ENCODE measurements around the gene PRSS16. TPM values are rescaled to one million over a fixed set of nuclear protein-coding genes. Genes with fewer than 3 reads are reported as not detected.

Gene PRSS16
- total RNA-seq, 1 donor from 2014 or later: 10.5 TPM

- Mint-ChIP-seq H3K27me3 (peaks cover 64% of the 10 kb centered on the region), H3K9me3 (no peaks in the 10 kb centered on the region), H3K4me1 (ENCODE audit: unreplicated experiment) (no peaks in the 10 kb centered on the region), H3K4me3 (no peak overlapping the region), H3K36me3 (no peaks in the 10 kb centered on the region), H3K27ac (no peak overlapping the region)
- no peak for DNase-seq (ENCODE audit: extremely low spot score, unreplicated experiment)
- TF ChIP-seq, protein P1, sequence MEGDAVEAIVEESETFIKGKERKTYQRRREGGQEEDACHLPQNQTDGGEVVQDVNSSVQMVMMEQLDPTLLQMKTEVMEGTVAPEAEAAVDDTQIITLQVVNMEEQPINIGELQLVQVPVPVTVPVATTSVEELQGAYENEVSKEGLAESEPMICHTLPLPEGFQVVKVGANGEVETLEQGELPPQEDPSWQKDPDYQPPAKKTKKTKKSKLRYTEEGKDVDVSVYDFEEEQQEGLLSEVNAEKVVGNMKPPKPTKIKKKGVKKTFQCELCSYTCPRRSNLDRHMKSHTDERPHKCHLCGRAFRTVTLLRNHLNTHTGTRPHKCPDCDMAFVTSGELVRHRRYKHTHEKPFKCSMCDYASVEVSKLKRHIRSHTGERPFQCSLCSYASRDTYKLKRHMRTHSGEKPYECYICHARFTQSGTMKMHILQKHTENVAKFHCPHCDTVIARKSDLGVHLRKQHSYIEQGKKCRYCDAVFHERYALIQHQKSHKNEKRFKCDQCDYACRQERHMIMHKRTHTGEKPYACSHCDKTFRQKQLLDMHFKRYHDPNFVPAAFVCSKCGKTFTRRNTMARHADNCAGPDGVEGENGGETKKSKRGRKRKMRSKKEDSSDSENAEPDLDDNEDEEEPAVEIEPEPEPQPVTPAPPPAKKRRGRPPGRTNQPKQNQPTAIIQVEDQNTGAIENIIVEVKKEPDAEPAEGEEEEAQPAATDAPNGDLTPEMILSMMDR (conservative IDR thresholded peaks at IDR 0.05): no peak
Measured at GRCh38 chr6:27273783-27274182, 26.3 kb downstream of the PRSS16 start.

DNA sequence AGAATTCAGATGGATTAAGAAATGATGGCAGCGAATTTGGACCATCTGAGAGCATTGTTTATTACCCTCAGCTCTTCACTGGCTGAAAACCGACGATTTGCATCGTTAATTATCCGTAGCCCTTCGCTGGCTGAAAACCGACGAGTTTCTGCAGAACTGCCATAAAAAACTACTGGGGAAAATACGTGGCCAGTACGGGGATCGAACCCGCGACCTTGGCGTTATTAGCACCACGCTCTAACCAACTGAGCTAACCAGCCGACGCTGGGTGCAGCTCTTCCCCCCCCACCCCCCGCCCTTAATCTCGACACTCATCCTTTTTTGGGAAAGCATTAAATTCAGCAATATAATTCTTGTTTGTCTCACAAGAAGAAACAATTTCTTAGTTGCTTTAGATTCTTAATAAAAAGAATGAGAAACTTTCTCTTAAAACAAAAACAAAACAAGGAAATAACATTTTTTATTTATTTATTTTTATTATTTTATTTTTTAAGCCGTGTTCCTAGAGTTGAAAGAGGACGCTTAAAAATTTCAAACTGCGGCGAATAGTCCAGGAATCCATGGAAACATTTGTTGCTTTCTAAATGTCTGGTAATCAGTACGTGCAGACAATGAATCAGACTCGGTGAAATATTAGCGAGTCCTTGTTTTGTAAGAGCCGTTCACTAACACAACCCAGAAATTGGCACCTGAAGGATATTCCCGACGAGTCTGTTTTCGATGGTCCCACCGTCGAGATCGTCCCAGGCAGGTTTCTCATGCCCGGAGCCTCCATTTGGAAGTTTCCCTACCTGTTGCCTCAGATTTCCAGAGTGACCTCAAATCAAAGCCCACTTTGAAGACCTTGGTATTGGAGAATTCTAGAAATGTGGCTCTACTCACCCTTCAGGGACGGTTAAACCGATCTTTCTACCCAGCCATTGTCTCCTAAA, 27.8 kb downstream of the PRSS16 start:
- no peaks in the 10 kb centered on the region for H3K36me3 Mint-ChIP-seq
- no peaks in the 10 kb centered on the region for H3K9me3 Mint-ChIP-seq
- DNase-seq (ENCODE audit: extremely low spot score, unreplicated experiment): no peak
- no peak overlapping the region for H3K27ac Mint-ChIP-seq
- H3K27me3 Mint-ChIP-seq: peaks cover 65% of the 10 kb centered on the region
- peak overlapping the region; percentile 54 for H3K4me3 Mint-ChIP-seq
- H3K4me1 Mint-ChIP-seq (ENCODE audit: unreplicated experiment): peaks cover 8% of the 10 kb centered on the region
- TF ChIP-seq, protein P1 (conservative IDR thresholded peaks at IDR 0.05): no peak

GRCh38 chr6:27279513-27280063, 32.1 kb downstream of the PRSS16 start:
- Mint-ChIP-seq H3K27me3 (peaks cover 69% of the 10 kb centered on the region), H3K27ac (peak overlapping the region; percentile 91), H3K36me3 (no peaks in the 10 kb centered on the region), H3K4me3 (peak overlapping the region; percentile 97), H3K4me1 (ENCODE audit: unreplicated experiment) (peaks cover 14% of the 10 kb centered on the region), H3K9me3 (no peaks in the 10 kb centered on the region)
- no peak for DNase-seq (ENCODE audit: extremely low spot score, unreplicated experiment)
- TF ChIP-seq, protein P1 (conservative IDR thresholded peaks at IDR 0.05): no peak

DNA sequence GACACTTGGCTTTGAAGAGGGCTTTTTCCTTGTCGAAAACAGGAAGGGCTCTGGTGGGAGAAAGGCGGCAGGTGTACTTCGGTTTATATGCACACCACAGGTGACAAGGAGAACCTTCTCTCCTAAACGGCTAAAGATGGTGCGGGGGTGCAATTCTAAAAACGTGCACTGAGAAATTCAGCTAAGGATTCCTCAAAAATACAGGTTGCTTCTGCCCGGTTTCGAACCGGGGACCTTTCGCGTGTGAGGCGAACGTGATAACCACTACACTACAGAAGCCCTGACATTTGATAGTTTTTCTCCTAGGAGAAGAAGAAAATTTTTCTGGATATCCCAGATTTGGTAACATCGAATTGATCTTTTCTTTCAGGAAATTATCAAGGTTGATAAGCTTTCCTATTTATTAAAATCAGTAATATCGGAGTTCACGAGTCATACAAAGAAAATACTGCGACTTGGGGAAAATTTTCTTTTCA, 32.6 kb downstream of the PRSS16 start:
- Mint-ChIP-seq H3K4me3 (peak overlapping the region; percentile 97), H3K4me1 (ENCODE audit: unreplicated experiment) (peaks cover 14% of the 10 kb centered on the region), H3K27me3 (peaks cover 69% of the 10 kb centered on the region), H3K9me3 (no peaks in the 10 kb centered on the region), H3K36me3 (no peaks in the 10 kb centered on the region), H3K27ac (peak overlapping the region; percentile 91)
- DNase-seq (ENCODE audit: extremely low spot score, unreplicated experiment): no peak
- TF ChIP-seq, protein P1 (conservative IDR thresholded peaks at IDR 0.05): no peak

GRCh38 chr6:27280540-27281000, 33.1 kb downstream of the PRSS16 start:
- no peaks in the 10 kb centered on the region for H3K9me3 Mint-ChIP-seq
- peaks cover 14% of the 10 kb centered on the region for H3K4me1 Mint-ChIP-seq (ENCODE audit: unreplicated experiment)
- H3K27ac Mint-ChIP-seq: peak overlapping the region; percentile 91
- H3K27me3 Mint-ChIP-seq: peaks cover 69% of the 10 kb centered on the region
- TF ChIP-seq, protein P1 (conservative IDR thresholded peaks at IDR 0.05): no peak
- no peak for DNase-seq (ENCODE audit: extremely low spot score, unreplicated experiment)
- no peaks in the 10 kb centered on the region for H3K36me3 Mint-ChIP-seq
- peak overlapping the region; percentile 97 for H3K4me3 Mint-ChIP-seq
